C4-2B (cell line): ENCODE measurements around the gene KPNB1.
"Not testable (repeated sequence)": the region's sequence is repeated elsewhere in the genome, so short reads cannot be mapped to it uniquely, and the experiment has no call there.

Experiments
- H3K27ac ChIP-seq: fragments of 450-650 bp; 2 replicates; pipeline ENCODE4 v1.5.1; 2017
- ZFX ChIP-seq: fragments of 450-650 bp; IDR thresholded peaks from 2 replicates; pipeline ENCODE4 v1.6.1; 2017
- TF ChIP-seq, protein P1 (sequence below): fragments of 450-650 bp; conservative IDR thresholded peaks from 2 replicates; pipeline ENCODE4 v1.5.1; 2017; ENCODE audit warnings: mild to moderate bottlenecking

The KPNB1 gene

GRCh38 chr17:47678196-47678595 lies 28.5 kb downstream of the KPNB1 start:
- TF ChIP-seq ZFX = no peak
- TF ChIP-seq, protein P1, sequence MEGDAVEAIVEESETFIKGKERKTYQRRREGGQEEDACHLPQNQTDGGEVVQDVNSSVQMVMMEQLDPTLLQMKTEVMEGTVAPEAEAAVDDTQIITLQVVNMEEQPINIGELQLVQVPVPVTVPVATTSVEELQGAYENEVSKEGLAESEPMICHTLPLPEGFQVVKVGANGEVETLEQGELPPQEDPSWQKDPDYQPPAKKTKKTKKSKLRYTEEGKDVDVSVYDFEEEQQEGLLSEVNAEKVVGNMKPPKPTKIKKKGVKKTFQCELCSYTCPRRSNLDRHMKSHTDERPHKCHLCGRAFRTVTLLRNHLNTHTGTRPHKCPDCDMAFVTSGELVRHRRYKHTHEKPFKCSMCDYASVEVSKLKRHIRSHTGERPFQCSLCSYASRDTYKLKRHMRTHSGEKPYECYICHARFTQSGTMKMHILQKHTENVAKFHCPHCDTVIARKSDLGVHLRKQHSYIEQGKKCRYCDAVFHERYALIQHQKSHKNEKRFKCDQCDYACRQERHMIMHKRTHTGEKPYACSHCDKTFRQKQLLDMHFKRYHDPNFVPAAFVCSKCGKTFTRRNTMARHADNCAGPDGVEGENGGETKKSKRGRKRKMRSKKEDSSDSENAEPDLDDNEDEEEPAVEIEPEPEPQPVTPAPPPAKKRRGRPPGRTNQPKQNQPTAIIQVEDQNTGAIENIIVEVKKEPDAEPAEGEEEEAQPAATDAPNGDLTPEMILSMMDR = no peak

GRCh38 chr17:47682138-47682537 lies 32.4 kb downstream of the KPNB1 start:
- no peak for TF ChIP-seq ZFX
- TF ChIP-seq, protein P1 = no peak
- no peak overlapping the region for H3K27ac ChIP-seq

More at GRCh38 chr17:47678196-47678595, 28.5 kb downstream of the KPNB1 start:
- peak overlapping the region; percentile 29 for H3K27ac ChIP-seq

DNA sequence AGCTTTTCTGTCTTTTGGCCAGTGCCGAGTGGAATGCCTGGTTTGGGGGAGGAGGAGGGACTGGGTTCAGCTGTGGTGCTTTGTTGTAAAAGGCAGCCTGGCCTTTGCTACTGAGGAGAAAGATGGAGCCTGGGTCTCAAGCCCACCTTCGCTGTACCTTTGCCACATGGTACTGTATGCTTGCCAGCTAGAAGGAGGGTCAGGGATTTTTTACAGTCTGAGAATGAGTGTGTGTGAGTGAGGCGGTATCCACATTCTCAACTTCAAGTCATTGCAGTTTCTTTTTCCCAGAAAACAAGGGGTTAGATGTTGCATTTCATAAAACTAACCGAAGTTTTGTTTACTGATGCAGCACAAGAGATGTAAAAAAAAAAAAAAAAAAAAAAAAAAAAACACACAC lies 33.0 kb downstream of the KPNB1 start:
- not testable (repeated sequence) for H3K27ac ChIP-seq

DNA sequence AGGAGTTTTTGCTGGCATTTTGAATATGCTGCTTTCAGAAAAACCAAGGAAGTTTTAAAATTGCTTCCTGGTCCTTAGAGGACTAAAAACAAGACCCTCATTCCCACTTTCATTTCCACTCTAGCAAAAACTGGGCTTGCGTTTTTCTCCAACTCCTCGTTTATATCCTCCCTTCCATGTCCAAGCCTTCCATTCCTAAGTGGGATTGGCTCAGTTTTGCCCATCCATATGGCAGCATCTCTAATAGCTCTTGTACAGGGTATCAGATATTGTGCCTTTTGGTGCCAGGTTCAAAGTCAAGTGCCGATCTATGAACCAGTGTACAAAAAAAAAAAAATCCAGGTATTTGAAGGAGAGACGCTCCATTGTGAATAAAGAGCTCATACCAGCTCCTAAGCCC lies 34.3 kb downstream of the KPNB1 start:
- H3K27ac ChIP-seq = no peak overlapping the region
- TF ChIP-seq ZFX = no peak
- TF ChIP-seq, protein P1 = no peak

GRCh38 chr17:47684535-47685193 lies 34.9 kb downstream of the KPNB1 start:
- H3K27ac ChIP-seq = no peak overlapping the region
- TF ChIP-seq ZFX = no peak
- TF ChIP-seq, protein P1 = no peak

- H3K27ac ChIP-seq = no peak overlapping the region
- no peak for TF ChIP-seq ZFX
Observed at GRCh38 chr17:47685556-47686275, 36.0 kb downstream of the KPNB1 start.

GRCh38 chr17:47686276-47686635 lies 36.5 kb downstream of the KPNB1 start:
- H3K27ac ChIP-seq = no peak overlapping the region; the same call in 1 of the 2 replicates
- TF ChIP-seq, protein P1 = no peak
- TF ChIP-seq ZFX = no peak

GRCh38 chr17:47686664-47687327 lies 37.1 kb downstream of the KPNB1 start:
- TF ChIP-seq, protein P1 = no peak
- no peak for TF ChIP-seq ZFX
- no peak overlapping the region; the same call in 1 of the 2 replicates for H3K27ac ChIP-seq
